Measurements from ENCODE around the gene ZKSCAN1. TPM values are rescaled to one million over a fixed set of nuclear protein-coding genes. Genes with fewer than 3 reads are reported as not detected.

ZKSCAN1 gene
- polyA plus RNA-seq, 3 donors = 10.4 to 24.3 (median 10.7) TPM

DNA sequence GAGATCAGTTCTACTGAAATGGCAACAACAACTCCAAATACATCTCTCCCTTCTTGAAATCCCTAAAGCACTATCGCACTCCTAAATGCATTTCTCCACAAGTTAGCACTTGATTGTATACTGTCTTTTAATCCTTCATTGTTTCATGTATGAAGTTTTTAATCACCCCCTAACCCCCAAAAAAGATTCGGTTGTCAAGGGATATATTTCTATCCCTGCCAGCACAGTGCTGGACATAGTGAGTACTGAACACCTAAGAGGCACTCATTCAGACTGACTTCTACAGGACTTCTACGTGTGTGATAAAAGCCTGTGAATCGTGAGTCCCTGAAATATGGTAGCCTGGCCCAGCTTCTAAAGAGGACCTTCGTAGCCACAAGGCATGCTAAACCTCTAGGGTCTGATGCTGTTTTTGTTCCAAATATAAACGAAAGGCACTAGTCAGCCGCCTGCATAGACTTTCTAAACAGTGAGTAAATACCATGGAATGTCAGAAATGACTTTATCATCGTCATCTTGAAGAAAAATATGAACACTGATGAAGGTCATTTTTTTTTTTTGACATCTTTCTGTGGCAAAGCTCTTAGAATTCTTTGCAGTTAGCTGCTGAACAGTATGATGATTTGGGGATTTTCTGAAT is 19.6 kb downstream of the ZKSCAN1 start:
- no peak overlapping the region for H3K27ac Mint-ChIP-seq
- 97% methylated on average over 6 of the region's 8 CpGs for WGBS (ENCODE audit: insufficient coverage)
- peaks cover 0 to 2% (median 1%) of the 10 kb centered on the region in 3 donors for H3K27me3 Mint-ChIP-seq (ENCODE audit: low read depth in 3 of 3)

DNA sequence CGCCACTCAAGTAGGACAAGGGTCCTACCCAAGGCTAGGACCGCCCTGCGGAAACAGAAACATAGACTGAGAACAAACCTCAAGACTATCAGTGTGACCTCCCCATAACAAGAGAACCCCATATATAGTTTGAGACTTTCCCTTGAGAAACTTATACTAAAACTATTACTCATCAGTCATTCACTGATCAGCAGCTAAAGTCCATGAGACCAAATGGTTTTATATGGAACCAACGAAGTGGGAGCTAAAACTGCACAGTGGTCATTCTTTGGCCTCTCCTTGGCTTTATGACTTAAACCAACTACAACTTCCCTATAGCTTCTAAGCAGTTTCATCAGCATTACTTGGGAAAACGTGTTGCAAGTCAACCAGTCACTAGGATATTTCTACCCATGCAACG is 20.5 kb downstream of the ZKSCAN1 start:
- Mint-ChIP-seq H3K9me3 (no peaks in the 10 kb centered on the region), H3K4me3 (no peak overlapping the region), H3K27me3 (ENCODE audit: low read depth in 3 of 3) (peaks cover 0 to 6% (median 2%) of the 10 kb centered on the region in 3 donors), H3K27ac (no peak overlapping the region), H3K36me3 (peaks cover 63 to 76% of the 10 kb centered on the region in 2 donors), H3K4me1 (peaks cover 6% of the 10 kb centered on the region)
- Histone ChIP-seq H4K20me1 (ENCODE audit: insufficient read depth, low read length) (no peaks in the 10 kb centered on the region), H3K4me2 (replicated peaks; ENCODE audit: extremely low read depth, low read length, poor library complexity, severe bottlenecking) (no peak overlapping the region), H3K9me3 (replicated peaks in 1 of 2; ENCODE audit: control insufficient read depth in 1 of 2, insufficient read depth in 1 of 2, low read length in 2 of 2) (no peaks in the 10 kb centered on the region), H2AFZ (ENCODE audit: insufficient read depth, low read depth, low read length, poor library complexity, severe bottlenecking) (no peak overlapping the region), H3K79me2 (ENCODE audit: insufficient read depth, low read length) (no peaks in the 10 kb centered on the region), H3K9ac (ENCODE audit: insufficient read depth, low read length, poor library complexity, severe bottlenecking) (no peak overlapping the region), H3K27me3 (ENCODE audit: control insufficient read depth in 2 of 2, insufficient read depth in 2 of 2, low read length in 2 of 2) (no peaks in the 10 kb centered on the region), H3K36me3 (replicated peaks in 1 of 2; ENCODE audit: control insufficient read depth in 1 of 2, insufficient read depth in 2 of 2, low read length in 2 of 2) (peaks cover 53 to 74% of the 10 kb centered on the region in 2 donors), H3K27ac (ENCODE audit: low read depth in 1 of 2, low read length in 2 of 2) (no peak overlapping the region), H3K4me1 (ENCODE audit: control insufficient read depth in 1 of 2, insufficient read depth in 2 of 2, low read length in 2 of 2) (peaks cover 0 to 4% of the 10 kb centered on the region in 2 donors), H3K4me3 (replicated peaks in 1 of 3; ENCODE audit: low read depth in 2 of 3, low read length in 3 of 3) (no peak overlapping the region)
- WGBS (ENCODE audit: insufficient coverage) = 50% methylated on average over 1 of the region's 6 CpGs
- intact Hi-C loops (cut with micrococcal nuclease) = no loop called here
- no peak for DNase-seq
- TF ChIP-seq, protein P1, sequence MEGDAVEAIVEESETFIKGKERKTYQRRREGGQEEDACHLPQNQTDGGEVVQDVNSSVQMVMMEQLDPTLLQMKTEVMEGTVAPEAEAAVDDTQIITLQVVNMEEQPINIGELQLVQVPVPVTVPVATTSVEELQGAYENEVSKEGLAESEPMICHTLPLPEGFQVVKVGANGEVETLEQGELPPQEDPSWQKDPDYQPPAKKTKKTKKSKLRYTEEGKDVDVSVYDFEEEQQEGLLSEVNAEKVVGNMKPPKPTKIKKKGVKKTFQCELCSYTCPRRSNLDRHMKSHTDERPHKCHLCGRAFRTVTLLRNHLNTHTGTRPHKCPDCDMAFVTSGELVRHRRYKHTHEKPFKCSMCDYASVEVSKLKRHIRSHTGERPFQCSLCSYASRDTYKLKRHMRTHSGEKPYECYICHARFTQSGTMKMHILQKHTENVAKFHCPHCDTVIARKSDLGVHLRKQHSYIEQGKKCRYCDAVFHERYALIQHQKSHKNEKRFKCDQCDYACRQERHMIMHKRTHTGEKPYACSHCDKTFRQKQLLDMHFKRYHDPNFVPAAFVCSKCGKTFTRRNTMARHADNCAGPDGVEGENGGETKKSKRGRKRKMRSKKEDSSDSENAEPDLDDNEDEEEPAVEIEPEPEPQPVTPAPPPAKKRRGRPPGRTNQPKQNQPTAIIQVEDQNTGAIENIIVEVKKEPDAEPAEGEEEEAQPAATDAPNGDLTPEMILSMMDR (IDR thresholded peaks at IDR 0.05) = no peak

More for the DNA sequence above, 19.6 kb downstream of the ZKSCAN1 start:
- no peak overlapping the region for H3K27ac ChIP-seq (ENCODE audit: low read depth in 1 of 2, low read length in 2 of 2)
- Mint-ChIP-seq H3K9me3 (no peaks in the 10 kb centered on the region), H3K4me3 (no peak overlapping the region), H3K36me3 (peaks cover 72 to 85% of the 10 kb centered on the region in 2 donors), H3K4me1 (no peaks in the 10 kb centered on the region)
- H4K20me1 ChIP-seq (ENCODE audit: insufficient read depth, low read length) = no peaks in the 10 kb centered on the region
- no peak overlapping the region for H3K4me3 ChIP-seq (replicated peaks in 1 of 3; ENCODE audit: low read depth in 2 of 3, low read length in 3 of 3)
- no peaks in the 10 kb centered on the region for H3K79me2 ChIP-seq (ENCODE audit: insufficient read depth, low read length)
- no peaks in the 10 kb centered on the region for H3K4me1 ChIP-seq (ENCODE audit: control insufficient read depth in 1 of 2, insufficient read depth in 2 of 2, low read length in 2 of 2)
- no peak overlapping the region for H2AFZ ChIP-seq (ENCODE audit: insufficient read depth, low read depth, low read length, poor library complexity, severe bottlenecking)
- intact Hi-C loops (cut with micrococcal nuclease) = no loop called here
- H3K36me3 ChIP-seq (replicated peaks in 1 of 2; ENCODE audit: control insufficient read depth in 1 of 2, insufficient read depth in 2 of 2, low read length in 2 of 2) = peaks cover 62 to 82% of the 10 kb centered on the region in 2 donors
- TF ChIP-seq, protein P1 (IDR thresholded peaks at IDR 0.05) = no peak
- no peak for DNase-seq
- H3K9me3 ChIP-seq (replicated peaks in 1 of 2; ENCODE audit: control insufficient read depth in 1 of 2, insufficient read depth in 1 of 2, low read length in 2 of 2) = no peaks in the 10 kb centered on the region
- H3K27me3 ChIP-seq (ENCODE audit: control insufficient read depth in 2 of 2, insufficient read depth in 2 of 2, low read length in 2 of 2) = no peaks in the 10 kb centered on the region
- H3K4me2 ChIP-seq (replicated peaks; ENCODE audit: extremely low read depth, low read length, poor library complexity, severe bottlenecking) = no peak overlapping the region
- H3K9ac ChIP-seq (ENCODE audit: insufficient read depth, low read length, poor library complexity, severe bottlenecking) = no peak overlapping the region
